Thoracic aorta (tissue), 2 donors: ENCODE results near the gene AHR. TPM values are rescaled to one million over a fixed set of nuclear protein-coding genes. Genes with fewer than 3 reads are reported as not detected.

Experiments
- ATAC-seq: fragments of 150-250 bp; one replicate; pipeline ENCODE4 v1.8.0; 2017; ENCODE audit warnings: low read depth; ENCODE audit not compliant: insufficient number of reproducible peaks, low FRiP score
- DNase-seq: peaks from one replicate; pipeline ENCODE4 v3.0.0-alpha.2; 2020; ENCODE audit warnings: low spot score
- H3K27ac ChIP-seq, 2 donors: fragments of 200-600 bp; sonication (generic); 1 replicate in 1 of 2; 2 replicates in 1 of 2; pipeline ENCODE4 v1.5.1; 2016; ENCODE audit warnings: mild to moderate bottlenecking in 2 of 2, moderate library complexity in 2 of 2
- H3K27me3 ChIP-seq: fragments of 200-600 bp; sonication (generic); replicated peaks from 2 replicates; pipeline ENCODE4 v1.6.0; 2016; ENCODE audit warnings: mild to moderate bottlenecking; ENCODE audit not compliant: insufficient read depth
- H3K36me3 ChIP-seq: fragments of 200-600 bp; sonication (generic); one replicate; pipeline ENCODE4 v1.5.1; 2016
- H3K4me1 ChIP-seq, 2 donors: fragments of 200-600 bp; sonication (generic); 1 replicate in 1 of 2; 2 replicates in 1 of 2; pipeline versions ENCODE4 v1.5.1 to v1.6.0; 2016; ENCODE audit warnings: low read depth in 2 of 2, mild to moderate bottlenecking in 1 of 2; ENCODE audit not compliant: control insufficient read depth in 1 of 2
- H3K4me3 ChIP-seq: fragments of 200-600 bp; sonication (generic); 2 replicates; pipeline ENCODE4 v1.5.1; 2016; ENCODE audit warnings: mild to moderate bottlenecking
- H3K9me3 ChIP-seq: fragments of 200-600 bp; sonication (generic); 2 replicates; pipeline ENCODE4 v1.5.1; 2016
- CTCF ChIP-seq: fragments of 200-600 bp; sonication (generic); IDR thresholded peaks from one replicate; pipeline ENCODE4 v1.5.1; 2019; ENCODE audit warnings: antibody characterized with exemption
- total RNA-seq, 2 donors: library from RNA; depleted of rRNA; stranded (reverse); fragments of >200 nt; gene quantifications; one replicate each; pipeline versions ENCODE4 v1.1.0 to v1.2.3, GENCODE V29; 2016

The AHR gene
- total RNA-seq, 2 donors from 2014 or later, result 131 to 191 TPM

DNA sequence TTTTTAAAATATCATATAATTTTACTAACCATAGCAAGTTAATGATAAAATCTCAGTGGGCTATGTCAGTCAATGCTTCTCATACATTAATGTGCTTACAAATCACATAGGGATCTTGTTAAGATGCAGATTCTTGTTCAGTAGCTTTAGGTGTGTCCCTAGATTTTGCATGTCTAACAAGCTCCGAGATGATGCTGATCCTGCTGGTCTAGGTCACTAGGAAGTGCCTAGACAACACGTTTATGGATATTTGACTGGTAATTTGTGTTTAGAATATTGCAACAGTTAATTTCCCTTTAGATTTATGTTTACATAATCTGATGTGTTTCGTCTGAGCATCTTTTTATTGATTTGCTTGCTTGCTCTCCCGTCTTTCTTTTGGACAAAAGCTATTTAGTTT lies 12.7 kb downstream of the AHR start:
- peaks cover 5% of the 10 kb centered on the region for H3K36me3 ChIP-seq
- no peaks in the 10 kb centered on the region for H3K9me3 ChIP-seq
- no peak for TF ChIP-seq CTCF
- DNase-seq (no peak), ATAC-seq (no peak)
- peaks cover 25 to 29% of the 10 kb centered on the region in 2 donors for H3K4me1 ChIP-seq
- H3K27me3 ChIP-seq, result no peaks in the 10 kb centered on the region
- H3K27ac ChIP-seq, result no peak overlapping the region
- H3K4me3 ChIP-seq, result no peak overlapping the region

DNA sequence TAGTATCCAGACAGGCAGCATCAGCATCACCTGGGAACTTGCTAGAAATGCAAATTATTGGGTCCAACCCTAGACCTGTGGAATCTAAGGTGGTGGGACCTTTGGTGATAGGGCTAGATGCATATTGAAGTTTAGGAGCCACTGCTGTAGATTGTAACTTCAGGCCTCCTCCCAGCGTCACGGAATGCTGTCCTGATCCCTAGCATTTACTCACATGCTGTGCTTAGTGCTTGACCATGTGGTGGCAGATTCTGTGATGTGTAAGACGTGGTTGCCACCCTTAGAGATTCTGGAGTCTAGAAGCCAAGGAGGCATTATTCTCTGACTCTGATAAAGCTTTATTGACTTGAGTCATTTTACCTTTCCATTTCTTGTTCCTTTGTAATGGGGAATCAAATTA lies 13.5 kb downstream of the AHR start:
- H3K27me3 ChIP-seq, result no peaks in the 10 kb centered on the region
- H3K4me3 ChIP-seq, result no peak overlapping the region
- H3K4me1 ChIP-seq, result peaks cover 17 to 22% of the 10 kb centered on the region in 2 donors
- no peaks in the 10 kb centered on the region for H3K9me3 ChIP-seq
- peaks cover 5% of the 10 kb centered on the region for H3K36me3 ChIP-seq
- DNase-seq (no peak), ATAC-seq (no peak)
- TF ChIP-seq CTCF, result no peak
- H3K27ac ChIP-seq, result no peak overlapping the region

DNA sequence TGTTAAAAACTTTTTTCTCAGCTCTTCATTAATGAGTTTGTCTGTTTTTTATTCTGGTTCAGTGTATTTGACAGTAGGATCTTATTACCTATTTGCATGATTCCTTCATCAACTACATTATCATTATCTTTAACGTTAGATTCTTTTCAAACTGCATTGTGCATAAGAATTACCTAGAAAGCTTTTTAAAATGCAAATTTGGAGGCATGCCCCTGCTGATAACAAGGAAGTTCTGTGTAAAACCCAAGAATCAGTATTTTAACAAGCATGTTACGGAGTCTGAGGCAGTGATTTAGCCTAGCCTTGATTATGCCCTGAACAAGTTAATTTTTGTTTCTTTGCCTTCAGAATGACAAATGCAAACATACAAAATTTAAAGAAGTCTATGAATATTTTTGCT lies 14.2 kb downstream of the AHR start:
- Histone ChIP-seq H3K36me3 (peaks cover 5% of the 10 kb centered on the region), H3K27me3 (no peaks in the 10 kb centered on the region), H3K9me3 (no peaks in the 10 kb centered on the region), H3K4me3 (no peak overlapping the region), H3K27ac (no peak overlapping the region), H3K4me1 (peaks cover 10 to 15% of the 10 kb centered on the region in 2 donors)
- DNase-seq (no peak), ATAC-seq (no peak)
- no peak for TF ChIP-seq CTCF

GRCh38 chr7:17313194-17313593 lies 14.7 kb downstream of the AHR start:
- DNase-seq (no peak), ATAC-seq (no peak)
- H3K4me1 ChIP-seq, result peaks cover 8 to 9% of the 10 kb centered on the region in 2 donors
- no peaks in the 10 kb centered on the region for H3K9me3 ChIP-seq
- no peak overlapping the region for H3K4me3 ChIP-seq
- H3K27ac ChIP-seq, result no peak overlapping the region
- no peak for TF ChIP-seq CTCF
- H3K36me3 ChIP-seq, result peaks cover 5% of the 10 kb centered on the region
- H3K27me3 ChIP-seq, result no peaks in the 10 kb centered on the region

- H3K4me3 ChIP-seq, result no peak overlapping the region
- H3K27me3 ChIP-seq, result no peaks in the 10 kb centered on the region
- no peak for ATAC-seq
- DNase-seq, result no peak
- no peak for TF ChIP-seq CTCF
- H3K27ac ChIP-seq, result no peak overlapping the region
- peaks cover 5% of the 10 kb centered on the region for H3K36me3 ChIP-seq
- H3K4me1 ChIP-seq, result peaks cover 11 to 13% of the 10 kb centered on the region in 2 donors
- H3K9me3 ChIP-seq, result no peaks in the 10 kb centered on the region
These were observed 17.5 kb downstream of the AHR start for GRCh38 chr7:17315974-17316373.
